Retinal pigment epithelial cell (primary cell): ENCODE measurements around the gene GINS1.
A peak's percentile ranks its signal among the peaks of the same experiment; 100 is the strongest.

Source experiments
- DNase-seq: peaks from one replicate; pipeline ENCODE4 v3.0.0-alpha.2; 2010; ENCODE audit warnings: low read depth
- H3K4me3 ChIP-seq: 2 replicates; pipeline ENCODE4 v1.5.1; 2011; ENCODE audit warnings: mild to moderate bottlenecking, low read length, control low read depth, moderate library complexity
- TF ChIP-seq, protein P1 (sequence below): conservative IDR thresholded peaks from 2 replicates; pipeline ENCODE4 v1.5.1; 2011; ENCODE audit warnings: low read depth, low read length, control low read depth, inconsistent platforms

The GINS1 gene

DNA sequence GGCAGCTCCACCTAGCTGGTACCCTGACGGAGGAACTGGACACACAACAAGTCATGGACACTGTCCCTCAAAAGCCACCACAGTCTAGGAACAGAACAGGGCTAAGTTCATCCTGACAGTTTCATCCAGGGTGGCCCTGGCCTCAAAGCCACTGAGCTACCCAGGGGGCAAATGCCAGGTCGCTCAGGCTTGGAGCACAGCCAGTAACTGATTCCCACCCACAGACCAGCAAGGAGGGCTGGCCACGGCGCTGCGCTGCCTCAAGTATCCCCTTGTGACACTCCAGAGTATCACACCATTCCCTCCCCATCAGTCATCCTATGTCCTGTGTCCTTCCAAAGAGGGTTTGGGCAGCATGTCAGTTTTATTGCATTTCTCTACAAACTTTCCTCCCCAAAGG lies 72.2 kb downstream of the GINS1 start:
- TF ChIP-seq, protein P1, sequence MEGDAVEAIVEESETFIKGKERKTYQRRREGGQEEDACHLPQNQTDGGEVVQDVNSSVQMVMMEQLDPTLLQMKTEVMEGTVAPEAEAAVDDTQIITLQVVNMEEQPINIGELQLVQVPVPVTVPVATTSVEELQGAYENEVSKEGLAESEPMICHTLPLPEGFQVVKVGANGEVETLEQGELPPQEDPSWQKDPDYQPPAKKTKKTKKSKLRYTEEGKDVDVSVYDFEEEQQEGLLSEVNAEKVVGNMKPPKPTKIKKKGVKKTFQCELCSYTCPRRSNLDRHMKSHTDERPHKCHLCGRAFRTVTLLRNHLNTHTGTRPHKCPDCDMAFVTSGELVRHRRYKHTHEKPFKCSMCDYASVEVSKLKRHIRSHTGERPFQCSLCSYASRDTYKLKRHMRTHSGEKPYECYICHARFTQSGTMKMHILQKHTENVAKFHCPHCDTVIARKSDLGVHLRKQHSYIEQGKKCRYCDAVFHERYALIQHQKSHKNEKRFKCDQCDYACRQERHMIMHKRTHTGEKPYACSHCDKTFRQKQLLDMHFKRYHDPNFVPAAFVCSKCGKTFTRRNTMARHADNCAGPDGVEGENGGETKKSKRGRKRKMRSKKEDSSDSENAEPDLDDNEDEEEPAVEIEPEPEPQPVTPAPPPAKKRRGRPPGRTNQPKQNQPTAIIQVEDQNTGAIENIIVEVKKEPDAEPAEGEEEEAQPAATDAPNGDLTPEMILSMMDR: no peak
- DNase-seq: no peak

DNA sequence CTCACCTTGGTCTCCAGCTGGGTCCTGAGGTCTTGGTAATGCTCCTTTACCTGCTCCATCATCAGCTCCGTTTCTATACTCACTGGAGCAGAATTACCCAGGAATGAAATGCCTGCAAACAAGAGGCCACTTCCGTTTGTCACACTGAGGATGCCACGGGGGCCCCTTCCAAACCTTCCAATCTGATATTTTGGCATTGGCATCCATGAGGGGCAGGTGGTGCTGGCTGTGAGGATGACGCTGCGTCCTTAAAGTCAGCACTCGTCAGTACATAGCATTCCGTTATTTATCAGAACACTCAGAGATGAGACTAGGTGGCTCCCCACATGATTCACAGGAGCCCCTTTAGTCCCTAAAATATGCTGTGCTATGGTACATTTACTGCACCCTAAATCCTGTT lies 72.7 kb downstream of the GINS1 start:
- DNase-seq: no peak
- H3K4me3 ChIP-seq: no peak overlapping the region
- TF ChIP-seq, protein P1: no peak

More for the DNA sequence above, 72.2 kb downstream of the GINS1 start:
- no peak overlapping the region for H3K4me3 ChIP-seq

DNA sequence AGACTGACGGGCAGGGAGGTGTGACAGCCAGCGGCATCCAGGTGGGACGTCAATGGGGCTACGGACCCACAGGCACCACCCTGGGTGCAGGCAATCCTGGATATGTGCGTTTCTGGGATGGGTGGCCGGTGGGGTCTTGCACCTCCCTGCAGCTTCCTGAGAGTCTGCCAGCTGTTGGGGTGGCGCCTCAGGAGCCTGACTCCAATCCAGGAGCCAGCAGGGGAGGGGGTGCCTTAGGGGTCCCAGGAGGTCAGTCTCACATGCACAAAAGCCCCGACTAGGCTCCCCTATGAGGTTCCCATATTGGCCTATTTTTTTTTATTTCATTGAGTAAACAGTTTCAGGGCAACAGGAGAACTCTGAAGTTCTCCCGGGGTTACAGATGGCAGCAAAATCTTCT lies 73.3 kb downstream of the GINS1 start:
- no peak overlapping the region for H3K4me3 ChIP-seq
- DNase-seq: no peak
- TF ChIP-seq, protein P1: no peak

DNA sequence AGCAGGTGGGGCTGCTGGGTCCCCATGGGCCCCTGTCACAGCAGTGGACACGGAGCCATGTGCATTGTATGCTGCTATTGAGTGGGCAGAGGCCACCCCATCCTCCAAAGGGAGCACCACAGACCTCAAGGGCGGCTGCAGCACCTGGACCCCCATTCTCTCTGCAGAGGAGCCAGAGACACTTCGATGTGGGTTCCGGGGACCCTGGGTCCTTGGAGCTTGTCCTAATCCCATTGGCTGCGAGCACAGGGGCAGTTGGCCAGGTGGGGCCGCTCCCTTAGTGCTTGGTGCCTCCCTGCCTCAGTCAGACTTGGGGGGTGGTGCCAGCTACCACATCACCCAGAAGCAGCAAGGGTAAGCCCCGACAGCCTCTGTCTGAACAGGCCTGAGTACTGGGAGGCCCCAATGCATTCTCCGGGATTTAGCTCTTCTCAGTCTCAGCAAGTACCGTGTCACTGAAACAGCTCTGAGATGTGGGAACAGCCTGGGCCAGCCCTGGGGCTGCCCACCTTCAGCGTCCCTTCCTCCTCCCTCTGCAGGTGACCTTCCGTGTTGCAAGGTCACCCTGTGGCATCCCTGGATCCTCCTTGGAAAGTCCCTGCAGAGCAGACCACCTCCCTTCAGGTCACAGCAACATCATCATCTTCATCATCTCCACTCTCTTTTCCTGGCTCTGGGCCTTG lies 73.9 kb downstream of the GINS1 start:
- TF ChIP-seq, protein P1: peak; percentile 20
- DNase-seq: no peak
- no peak overlapping the region for H3K4me3 ChIP-seq

DNA sequence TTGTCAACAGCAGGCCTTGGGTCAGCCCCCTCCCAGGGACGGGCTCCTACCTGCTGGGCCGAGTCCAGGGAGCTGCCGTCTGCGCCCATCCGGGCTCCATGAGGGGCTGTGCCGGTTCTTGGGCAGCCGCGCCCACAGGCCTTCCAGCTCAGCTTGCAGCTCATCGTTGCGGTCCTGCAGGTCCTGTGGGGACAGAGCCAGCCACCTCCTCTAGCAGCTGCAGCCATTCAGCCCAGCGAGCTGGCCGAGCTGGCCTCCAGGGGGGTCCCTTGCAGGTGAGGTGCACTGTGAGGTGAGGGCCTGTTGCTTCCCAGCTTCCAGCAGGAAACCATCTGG lies 74.4 kb downstream of the GINS1 start:
- TF ChIP-seq, protein P1: no peak
- no peak overlapping the region for H3K4me3 ChIP-seq
- DNase-seq: no peak

DNA sequence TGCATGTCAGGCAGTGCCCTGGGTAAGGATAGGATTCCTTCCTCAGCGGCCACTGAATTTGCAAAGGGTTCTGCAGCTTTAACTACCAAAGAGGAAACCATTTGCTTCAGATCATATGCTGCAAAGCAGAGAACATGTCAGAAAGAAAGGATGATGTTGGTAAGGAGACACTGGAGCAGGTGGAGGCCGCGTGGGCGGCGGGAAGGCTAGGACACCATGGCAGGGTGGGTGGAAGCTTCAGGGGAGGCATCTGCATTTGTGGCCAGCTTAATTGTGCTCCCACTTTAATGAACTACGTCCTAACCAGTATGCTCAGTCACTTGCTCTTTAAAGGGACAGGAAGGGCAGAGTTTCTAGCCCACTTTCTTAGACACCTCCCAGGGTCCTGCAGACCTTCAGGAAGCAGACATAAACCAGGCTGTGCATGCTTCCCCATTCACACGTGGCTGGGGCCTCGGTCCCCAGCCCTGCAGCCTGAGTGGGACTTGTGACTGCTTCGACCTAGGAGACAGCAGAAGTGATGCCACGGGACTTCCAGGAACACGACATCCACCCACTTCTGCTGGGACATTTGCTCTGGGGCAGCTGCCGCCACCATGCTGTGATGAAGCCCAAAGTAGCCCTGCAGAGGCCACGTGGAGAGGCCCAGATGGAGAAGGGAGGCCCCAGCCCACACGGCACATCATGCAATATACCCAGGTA lies 76.1 kb downstream of the GINS1 start:
- TF ChIP-seq, protein P1: no peak
- no peak overlapping the region for H3K4me3 ChIP-seq
- DNase-seq: no peak
